Measurements from ENCODE around the gene ZBTB33. TPM values are rescaled to one million over a fixed set of nuclear protein-coding genes. Genes with fewer than 3 reads are reported as not detected.

ZBTB33 gene
- total and polyA plus RNA-seq, 2 of the 13 experiments (the other 11 are each of a cell fraction or from before 2014, with no cell fraction given) = 6.5 to 20.2 TPM

- TF ChIP-seq, protein P1, sequence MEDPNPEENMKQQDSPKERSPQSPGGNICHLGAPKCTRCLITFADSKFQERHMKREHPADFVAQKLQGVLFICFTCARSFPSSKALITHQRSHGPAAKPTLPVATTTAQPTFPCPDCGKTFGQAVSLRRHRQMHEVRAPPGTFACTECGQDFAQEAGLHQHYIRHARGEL (CRISPR knock-in tag; IDR thresholded peaks at IDR 0.05) = no peak
- TF ChIP-seq, protein P2, sequence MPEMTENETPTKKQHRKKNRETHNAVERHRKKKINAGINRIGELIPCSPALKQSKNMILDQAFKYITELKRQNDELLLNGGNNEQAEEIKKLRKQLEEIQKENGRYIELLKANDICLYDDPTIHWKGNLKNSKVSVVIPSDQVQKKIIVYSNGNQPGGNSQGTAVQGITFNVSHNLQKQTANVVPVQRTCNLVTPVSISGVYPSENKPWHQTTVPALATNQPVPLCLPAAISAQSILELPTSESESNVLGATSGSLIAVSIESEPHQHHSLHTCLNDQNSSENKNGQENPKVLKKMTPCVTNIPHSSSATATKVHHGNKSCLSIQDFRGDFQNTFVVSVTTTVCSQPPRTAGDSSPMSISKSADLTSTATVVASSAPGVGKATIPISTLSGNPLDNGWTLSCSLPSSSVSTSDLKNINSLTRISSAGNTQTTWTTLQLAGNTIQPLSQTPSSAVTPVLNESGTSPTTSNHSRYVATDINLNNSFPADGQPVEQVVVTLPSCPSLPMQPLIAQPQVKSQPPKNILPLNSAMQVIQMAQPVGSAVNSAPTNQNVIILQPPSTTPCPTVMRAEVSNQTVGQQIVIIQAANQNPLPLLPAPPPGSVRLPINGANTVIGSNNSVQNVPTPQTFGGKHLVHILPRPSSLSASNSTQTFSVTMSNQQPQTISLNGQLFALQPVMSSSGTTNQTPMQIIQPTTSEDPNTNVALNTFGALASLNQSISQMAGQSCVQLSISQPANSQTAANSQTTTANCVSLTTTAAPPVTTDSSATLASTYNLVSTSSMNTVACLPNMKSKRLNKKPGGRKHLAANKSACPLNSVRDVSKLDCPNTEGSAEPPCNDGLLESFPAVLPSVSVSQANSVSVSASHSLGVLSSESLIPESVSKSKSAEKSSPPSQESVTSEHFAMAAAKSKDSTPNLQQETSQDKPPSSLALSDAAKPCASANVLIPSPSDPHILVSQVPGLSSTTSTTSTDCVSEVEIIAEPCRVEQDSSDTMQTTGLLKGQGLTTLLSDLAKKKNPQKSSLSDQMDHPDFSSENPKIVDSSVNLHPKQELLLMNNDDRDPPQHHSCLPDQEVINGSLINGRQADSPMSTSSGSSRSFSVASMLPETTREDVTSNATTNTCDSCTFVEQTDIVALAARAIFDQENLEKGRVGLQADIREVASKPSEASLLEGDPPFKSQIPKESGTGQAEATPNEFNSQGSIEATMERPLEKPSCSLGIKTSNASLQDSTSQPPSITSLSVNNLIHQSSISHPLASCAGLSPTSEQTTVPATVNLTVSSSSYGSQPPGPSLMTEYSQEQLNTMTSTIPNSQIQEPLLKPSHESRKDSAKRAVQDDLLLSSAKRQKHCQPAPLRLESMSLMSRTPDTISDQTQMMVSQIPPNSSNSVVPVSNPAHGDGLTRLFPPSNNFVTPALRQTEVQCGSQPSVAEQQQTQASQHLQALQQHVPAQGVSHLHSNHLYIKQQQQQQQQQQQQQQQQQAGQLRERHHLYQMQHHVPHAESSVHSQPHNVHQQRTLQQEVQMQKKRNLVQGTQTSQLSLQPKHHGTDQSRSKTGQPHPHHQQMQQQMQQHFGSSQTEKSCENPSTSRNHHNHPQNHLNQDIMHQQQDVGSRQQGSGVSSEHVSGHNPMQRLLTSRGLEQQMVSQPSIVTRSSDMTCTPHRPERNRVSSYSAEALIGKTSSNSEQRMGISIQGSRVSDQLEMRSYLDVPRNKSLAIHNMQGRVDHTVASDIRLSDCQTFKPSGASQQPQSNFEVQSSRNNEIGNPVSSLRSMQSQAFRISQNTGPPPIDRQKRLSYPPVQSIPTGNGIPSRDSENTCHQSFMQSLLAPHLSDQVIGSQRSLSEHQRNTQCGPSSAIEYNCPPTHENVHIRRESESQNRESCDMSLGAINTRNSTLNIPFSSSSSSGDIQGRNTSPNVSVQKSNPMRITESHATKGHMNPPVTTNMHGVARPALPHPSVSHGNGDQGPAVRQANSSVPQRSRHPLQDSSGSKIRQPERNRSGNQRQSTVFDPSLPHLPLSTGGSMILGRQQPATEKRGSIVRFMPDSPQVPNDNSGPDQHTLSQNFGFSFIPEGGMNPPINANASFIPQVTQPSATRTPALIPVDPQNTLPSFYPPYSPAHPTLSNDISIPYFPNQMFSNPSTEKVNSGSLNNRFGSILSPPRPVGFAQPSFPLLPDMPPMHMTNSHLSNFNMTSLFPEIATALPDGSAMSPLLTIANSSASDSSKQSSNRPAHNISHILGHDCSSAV (CRISPR knock-in tag; IDR thresholded peaks at IDR 0.05; ENCODE audit: borderline replicate concordance) = no peak
- TF ChIP-seq, protein P3, sequence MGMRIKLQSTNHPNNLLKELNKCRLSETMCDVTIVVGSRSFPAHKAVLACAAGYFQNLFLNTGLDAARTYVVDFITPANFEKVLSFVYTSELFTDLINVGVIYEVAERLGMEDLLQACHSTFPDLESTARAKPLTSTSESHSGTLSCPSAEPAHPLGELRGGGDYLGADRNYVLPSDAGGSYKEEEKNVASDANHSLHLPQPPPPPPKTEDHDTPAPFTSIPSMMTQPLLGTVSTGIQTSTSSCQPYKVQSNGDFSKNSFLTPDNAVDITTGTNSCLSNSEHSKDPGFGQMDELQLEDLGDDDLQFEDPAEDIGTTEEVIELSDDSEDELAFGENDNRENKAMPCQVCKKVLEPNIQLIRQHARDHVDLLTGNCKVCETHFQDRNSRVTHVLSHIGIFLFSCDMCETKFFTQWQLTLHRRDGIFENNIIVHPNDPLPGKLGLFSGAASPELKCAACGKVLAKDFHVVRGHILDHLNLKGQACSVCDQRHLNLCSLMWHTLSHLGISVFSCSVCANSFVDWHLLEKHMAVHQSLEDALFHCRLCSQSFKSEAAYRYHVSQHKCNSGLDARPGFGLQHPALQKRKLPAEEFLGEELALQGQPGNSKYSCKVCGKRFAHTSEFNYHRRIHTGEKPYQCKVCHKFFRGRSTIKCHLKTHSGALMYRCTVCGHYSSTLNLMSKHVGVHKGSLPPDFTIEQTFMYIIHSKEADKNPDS (CRISPR knock-in tag; IDR thresholded peaks at IDR 0.05) = no peak
- TF ChIP-seq ZNF609 (CRISPR knock-in tag; IDR thresholded peaks at IDR 0.05; ENCODE audit: borderline replicate concordance) (no peak), ZSCAN31 (CRISPR knock-in tag; IDR thresholded peaks at IDR 0.05; ENCODE audit: low read depth) (no peak)
Observed at GRCh38 chrX:120294651-120295050, 44.0 kb downstream of the ZBTB33 start (continued).

Data from HepG2 (cell line).